ENCODE data around the gene ACTRT2.

The ACTRT2 gene

GRCh38 chr1:3003039-3003940 lies 18.0 kb upstream of the ACTRT2 start:
- DNase-seq: no peak

GRCh38 chr1:3003941-3004270 lies 17.4 kb upstream of the ACTRT2 start:
- DNase-seq: no peak

- no peak for DNase-seq
Measured at GRCh38 chr1:3004285-3005205, 16.7 kb upstream of the ACTRT2 start.

- DNase-seq: no peak
Measured at GRCh38 chr1:3005771-3006170, 15.5 kb upstream of the ACTRT2 start.

- DNase-seq: no peak
Measured at GRCh38 chr1:3007298-3008147, 13.7 kb upstream of the ACTRT2 start.

DNA sequence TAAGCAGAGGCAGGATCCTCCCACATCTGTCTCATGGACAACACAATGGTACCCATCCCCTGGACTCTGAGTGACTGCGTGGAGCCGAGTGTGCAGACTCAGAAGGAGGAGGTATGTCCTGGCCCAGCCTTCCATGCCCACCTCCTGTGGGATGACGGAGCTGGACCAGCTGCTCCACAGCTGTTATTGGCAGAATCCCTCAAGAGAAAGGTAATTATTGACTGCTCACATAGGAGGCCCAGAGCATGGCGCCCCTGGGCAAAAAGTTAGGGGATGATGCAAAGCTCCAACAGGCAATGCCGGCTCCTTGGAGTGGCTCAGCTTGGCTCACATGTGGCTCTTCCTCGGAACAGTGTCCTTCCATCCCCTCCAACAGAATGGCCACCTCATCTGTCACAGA lies 12.2 kb upstream of the ACTRT2 start:
- no peak for DNase-seq

GRCh38 chr1:3009556-3009955 lies 11.7 kb upstream of the ACTRT2 start:
- DNase-seq: no peak

DNA sequence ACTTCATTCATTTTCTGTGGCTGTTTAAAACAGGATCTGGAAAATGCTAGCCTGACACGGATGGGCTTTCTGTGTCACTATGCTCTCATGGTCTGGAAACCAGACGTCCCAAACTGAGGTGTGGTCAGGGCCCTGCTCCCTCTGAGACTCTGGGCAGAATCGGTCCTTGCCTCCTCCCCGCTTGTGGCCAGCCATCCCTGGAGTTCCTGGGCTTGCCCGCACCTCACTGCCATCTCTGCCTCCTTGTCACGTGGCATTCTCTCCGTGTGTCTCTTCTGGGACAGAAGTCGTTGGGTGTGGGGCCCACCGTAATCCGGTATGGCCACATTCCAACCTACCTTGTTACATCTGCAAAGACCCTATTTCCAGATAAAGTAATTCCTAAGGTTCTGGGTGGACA lies 10.1 kb upstream of the ACTRT2 start:
- no peak for DNase-seq

DNA sequence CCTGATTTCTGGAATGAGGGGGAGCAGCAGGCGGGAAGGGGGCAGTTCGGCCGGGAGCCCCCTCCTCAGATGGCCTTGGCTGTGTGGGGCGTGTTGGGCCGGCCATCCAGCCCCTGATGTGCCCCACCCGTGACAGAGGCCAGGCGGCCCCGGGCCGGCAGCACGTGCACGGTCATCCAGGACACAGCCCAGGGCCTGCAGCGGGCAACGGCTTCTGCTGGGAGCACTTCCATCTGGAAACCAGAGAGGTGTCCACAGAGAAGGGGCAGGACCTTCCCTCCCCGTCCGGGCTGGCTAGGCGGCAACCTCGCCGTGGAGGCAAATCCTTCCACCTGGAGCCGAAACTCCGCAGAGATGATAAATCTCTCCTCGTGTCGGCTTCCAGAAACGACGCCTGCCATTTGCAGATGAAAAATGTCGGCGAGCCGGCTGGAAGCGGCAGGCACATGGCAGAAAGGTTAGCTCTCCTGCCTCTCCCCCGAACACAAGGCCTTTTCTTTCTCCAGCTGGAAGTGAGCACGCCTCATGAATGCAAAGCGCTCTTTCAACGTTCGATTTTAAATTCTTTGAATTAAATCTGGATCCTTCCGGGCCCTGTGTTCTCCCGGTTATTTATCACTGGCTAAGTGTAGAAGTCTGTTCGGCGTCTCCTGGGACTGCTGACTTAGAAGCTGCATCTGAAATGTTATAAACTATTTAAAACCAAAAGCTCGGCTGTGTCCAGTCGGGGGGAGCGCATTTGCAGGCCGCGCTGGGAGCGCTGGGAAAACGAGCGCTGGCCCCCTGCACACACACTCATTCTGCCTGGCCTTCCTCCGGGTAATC lies 9.4 kb upstream of the ACTRT2 start:
- peak; percentile 61 to 68 for DNase-seq

DNA sequence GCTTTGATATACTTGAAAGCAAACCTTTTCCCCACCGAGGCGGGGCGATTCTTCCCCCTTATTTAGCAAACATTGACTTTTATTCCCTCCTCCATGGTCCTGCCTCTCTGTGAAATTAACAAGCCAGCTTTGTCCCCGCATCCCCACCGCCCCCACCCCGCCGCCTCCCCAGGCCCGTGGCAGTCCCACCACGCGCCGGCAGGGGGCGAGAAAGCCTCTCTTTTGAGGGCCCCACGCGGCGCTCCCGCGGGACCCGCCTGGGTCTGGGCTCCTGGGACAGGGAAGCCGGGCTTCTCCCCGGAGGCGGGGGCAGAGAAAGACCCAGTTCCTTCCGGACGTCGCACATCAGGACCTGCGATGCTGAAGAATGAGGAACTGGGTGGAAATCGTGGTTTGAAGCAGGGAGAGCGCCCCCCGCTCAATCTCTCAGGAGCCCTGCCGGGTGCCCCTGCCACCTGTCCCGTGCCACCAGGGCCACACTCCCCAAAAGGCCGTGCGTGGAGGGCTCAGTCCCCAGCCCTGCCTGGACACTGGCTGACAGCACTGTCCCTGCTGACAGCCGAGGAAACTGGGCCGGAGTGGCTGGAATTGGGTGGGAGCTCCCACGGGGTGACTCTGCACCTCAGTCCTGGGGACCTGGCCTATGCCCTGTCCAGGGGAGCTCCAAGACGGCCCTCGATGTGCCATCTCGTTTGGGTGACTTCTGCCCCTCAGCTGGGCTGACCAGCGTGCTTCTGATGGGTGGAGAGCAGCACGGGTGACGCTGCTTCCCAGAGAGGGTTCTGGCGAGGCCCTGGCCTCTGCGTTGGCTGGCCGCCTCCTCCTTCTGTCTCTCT lies 8.6 kb upstream of the ACTRT2 start:
- peak; percentile 61 to 77 for DNase-seq

DNA sequence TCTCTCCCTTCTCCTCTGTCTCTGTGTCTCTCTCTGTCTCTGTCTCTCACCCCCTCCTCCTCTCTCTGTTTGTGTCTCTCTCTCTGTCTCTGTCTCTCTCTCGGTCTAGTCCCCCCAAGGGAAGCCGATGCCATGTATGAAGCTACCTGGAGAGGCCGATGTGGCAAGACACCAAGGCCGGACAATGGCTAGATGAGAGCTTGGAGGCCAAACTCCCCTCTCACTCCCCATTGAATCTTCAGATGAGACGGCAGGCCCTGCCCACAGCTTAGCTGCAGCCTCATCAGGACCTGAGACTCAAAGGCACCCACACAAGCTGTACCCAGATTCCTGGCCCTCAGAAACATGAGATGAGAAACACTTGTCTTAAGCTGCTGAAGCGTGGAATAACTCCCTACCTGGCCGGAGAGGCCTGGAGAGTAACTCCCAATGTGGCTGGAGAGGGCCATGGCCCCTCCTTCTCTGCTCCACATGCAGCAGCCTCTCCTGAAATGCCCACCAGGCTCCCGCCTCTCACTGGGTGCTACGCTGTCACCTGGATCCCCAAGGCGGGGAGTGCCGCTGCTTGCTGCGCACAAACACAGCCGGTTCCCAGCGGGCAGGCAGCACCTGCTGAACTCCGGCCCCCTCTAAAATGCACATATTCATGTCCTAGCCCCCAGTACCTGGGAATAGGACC lies 7.8 kb upstream of the ACTRT2 start:
- DNase-seq: no peak

DNA sequence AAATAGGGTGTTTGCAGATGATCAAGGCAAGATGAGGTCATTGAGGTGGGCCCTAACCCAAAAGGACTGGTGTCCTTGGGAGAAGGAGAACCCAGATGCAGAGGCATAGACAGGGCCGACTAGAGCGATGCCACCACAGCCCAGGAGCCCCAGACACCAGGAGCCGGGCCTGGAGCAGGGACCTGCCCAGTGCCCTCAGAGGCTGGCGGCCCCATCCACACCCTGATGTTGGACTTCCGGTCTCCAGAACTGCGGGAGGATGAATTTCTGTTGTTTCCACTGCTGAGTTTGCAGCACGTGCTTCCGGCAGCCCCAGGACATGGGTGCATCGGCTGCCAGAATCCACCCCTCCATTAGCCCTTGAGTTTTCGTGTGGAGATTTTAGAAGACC lies 7.2 kb upstream of the ACTRT2 start:
- no peak for DNase-seq

DNA sequence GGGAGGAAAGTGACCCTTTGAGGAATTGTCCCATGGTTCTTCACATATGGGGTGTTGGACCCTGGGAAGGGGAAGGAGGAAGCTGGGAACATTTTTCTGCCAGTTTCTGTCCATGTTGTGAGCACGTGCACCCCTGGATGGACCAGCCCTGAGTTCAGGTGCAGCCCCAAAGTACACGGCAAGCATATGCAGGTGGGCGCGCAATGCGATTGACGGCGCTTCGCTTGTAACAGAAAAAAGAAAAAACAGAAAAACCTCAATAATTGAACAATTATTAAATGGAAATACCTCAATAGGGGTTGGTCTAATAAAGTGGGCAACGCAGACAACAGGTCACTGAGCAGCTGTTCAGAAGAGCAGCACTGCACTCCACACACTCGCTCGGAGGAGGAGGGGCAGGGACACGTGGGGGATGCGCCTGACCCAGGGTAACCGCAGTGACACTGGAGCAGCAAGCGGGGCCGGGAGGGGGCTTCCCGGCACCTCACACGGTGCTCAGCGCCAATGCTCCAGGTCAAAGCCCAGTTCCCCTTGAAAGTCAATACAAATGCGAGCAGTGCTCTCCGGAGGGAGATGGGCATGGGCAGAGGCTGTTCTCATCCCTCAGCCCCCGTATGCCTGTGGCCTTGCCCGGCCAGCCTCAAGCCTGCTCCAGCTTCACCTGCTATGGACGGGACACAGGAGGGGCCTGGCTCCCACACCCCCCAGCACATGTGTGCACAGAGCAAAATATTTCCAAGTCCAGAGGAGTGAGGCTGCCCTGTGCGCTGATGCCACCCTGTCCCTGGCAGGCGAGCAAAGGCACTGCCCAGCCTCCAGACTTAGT lies 6.6 kb upstream of the ACTRT2 start:
- DNase-seq: no peak

DNA sequence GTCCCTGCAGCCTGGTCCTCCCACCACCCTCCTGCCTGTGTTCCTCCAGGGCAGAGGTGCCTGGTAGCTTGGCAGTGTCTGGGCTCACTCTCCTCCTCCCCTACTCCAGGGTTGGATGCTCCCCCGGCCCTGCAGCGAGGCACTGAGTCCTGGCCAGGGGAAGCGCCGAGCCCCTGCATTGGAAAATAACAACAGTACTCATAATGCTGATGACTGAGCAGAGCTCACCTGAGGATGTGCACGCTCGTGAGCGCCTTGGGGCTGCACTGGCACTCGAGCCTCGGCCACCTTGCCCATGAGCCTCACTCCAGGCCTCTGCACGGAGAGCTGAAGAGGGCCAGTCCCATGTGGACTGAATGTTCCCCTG lies 6.0 kb upstream of the ACTRT2 start:
- no peak for DNase-seq

DNA sequence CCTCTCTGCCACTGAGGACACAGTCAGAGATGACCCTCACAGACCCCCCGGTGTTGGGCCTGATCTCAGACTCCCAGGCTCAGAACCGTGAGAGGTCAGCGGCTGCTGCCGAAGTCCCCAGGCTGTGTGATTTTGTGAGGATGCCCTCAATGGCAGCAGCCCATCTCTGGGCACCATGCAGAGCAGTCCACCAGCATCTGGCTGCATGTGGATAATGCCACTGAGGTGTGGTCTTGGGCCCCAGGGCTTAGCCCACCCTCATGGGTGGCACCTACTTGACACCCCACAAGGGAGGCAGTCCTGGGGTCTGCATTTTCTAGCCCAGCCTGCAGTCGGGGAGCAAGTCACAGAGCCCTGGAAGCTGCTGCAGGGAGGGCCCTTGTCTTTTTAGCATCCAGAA lies 5.5 kb upstream of the ACTRT2 start:
- DNase-seq: no peak

DNA sequence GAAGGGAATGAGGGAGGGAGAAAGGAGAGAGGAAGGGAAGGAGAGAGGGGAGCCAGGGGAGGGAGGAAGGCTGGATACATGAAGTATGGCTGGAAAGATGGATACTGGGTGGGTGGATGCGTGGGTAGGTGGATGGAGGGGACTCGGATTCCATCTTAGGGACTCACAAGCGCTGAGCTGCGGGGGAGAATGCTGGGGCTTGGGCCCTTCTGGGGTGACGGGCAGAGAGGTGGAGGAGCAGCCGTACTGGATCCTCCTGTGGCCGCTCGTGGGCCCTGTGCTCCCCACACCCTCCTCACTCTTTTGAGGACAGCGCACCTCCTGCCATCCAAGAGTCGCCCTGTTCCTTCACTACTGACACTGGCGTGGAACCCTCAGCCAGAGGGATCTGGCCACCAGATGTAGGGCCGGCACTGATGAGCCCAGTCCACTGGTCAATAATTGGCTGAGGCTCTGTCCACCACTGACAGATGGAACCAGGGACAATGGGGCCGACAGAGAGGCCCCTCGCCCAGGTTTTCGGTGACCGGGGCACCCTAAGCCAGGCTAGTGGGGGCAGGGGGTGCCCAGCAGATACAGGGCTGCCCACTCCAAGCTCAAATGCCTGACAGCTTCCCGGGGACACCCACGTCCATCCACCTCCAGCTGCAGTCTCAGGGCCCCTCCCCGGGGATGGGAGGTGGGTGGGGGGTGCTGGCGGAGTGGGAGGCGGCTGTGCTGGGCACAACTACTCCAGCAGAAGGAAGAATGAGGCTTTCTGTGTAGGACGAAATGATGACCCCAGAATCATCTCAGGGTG lies 4.4 kb upstream of the ACTRT2 start:
- no peak for DNase-seq

DNA sequence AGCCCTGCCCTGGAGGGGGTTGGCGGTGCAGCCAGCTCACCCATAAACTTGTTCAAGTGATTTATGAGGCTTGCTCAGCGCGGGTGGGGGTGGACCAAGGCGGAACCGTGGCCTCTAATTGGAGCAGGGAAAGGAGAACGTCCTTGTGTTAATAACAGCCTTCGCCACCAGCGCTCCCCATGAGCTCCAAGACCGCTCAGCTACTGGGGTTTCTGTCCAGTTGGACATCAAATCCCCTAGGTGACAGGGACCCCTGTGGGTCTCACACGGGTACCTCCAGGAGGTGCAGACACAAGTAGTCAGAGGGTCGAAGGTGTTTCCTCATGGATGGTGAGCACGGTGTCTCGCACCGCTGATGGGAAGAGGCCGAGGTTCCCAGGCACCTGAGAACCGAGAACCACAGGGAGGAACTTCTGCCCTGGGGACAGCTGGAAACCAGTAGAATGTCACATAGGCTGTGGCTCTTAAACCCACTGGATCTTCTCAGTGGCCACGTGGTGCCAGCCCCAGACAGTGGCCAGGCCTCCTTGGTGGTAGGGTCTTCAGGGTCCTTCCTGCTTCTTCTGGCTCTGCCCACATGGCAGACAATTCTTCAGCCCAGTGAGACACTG lies 3.7 kb upstream of the ACTRT2 start:
- DNase-seq: no peak

GRCh38 chr1:3018051-3018471 lies 3.2 kb upstream of the ACTRT2 start:
- no peak for DNase-seq

Data from hippocampal formation (tissue), 2 donors.